ENCODE data around the gene DPEP2. TPM values are rescaled to one million over a fixed set of nuclear protein-coding genes. Genes with fewer than 3 reads are reported as not detected.

The DPEP2 gene
- total RNA-seq, 1 donor from 2014 or later, result 29.5 TPM

DNA sequence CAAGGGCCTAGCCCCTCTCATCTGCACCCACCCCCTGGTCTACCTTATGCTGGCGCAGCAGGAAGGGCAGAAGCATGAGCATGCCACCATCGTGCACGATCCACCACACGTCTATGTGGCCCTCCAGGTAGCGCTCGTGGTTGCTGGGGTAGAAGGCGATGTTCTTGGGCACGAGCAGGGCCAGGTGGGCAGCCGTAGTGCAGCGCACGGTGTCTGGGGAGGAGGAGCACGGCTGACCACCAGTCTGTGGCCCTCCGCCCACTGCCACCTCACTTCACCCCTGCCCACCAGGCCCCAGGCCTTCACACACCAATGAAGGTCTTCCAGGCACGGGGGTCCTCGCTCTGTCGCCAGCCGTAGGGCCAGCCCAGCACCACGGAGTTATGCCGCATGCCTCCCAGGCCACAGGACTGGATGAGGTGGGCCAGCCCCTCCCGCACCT lies 53.1 kb downstream of the DPEP2 start:
- ATAC-seq (no peak), DNase-seq (no peak)
- no peaks in the 10 kb centered on the region for H3K27me3 ChIP-seq (ENCODE audit: low read depth)
- TF ChIP-seq, protein P1, sequence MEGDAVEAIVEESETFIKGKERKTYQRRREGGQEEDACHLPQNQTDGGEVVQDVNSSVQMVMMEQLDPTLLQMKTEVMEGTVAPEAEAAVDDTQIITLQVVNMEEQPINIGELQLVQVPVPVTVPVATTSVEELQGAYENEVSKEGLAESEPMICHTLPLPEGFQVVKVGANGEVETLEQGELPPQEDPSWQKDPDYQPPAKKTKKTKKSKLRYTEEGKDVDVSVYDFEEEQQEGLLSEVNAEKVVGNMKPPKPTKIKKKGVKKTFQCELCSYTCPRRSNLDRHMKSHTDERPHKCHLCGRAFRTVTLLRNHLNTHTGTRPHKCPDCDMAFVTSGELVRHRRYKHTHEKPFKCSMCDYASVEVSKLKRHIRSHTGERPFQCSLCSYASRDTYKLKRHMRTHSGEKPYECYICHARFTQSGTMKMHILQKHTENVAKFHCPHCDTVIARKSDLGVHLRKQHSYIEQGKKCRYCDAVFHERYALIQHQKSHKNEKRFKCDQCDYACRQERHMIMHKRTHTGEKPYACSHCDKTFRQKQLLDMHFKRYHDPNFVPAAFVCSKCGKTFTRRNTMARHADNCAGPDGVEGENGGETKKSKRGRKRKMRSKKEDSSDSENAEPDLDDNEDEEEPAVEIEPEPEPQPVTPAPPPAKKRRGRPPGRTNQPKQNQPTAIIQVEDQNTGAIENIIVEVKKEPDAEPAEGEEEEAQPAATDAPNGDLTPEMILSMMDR (IDR thresholded peaks at IDR 0.05), result no peak
- intact Hi-C loops (cut with DNase I), result no loop called here
- H3K36me3 ChIP-seq, result peaks cover 95% of the 10 kb centered on the region
- peaks cover 14% of the 10 kb centered on the region for H3K4me1 ChIP-seq
- H3K9me3 ChIP-seq, result no peaks in the 10 kb centered on the region
- no peak overlapping the region for H3K27ac ChIP-seq
- H3K4me3 ChIP-seq, result no peak overlapping the region

DNA sequence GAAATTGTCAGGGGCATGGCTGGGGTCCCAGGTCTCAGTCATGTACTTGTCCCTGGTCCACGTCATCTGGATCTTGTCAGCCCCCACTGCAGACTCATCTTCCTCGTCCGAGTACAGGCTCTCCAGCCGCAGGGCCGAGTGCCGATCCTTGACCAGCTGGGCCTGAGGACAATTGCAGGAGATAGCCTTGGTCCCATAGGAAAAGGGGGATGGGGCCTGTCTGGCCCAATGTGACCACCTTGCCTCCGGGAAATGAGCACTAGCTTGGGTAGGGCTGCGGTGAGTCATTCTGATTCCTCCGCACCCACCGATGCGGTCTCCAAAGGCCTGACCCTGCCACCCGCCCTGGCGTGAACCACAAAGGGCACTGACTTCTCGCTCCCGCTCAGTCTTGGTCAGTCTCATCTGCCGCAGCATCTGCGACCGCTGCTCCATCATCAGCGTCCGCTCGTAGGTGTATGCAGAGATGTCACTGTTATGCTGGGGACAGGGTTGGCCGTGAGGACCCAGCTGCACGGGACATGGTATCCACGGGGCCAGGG lies 53.8 kb downstream of the DPEP2 start:
- no peaks in the 10 kb centered on the region for H3K9me3 ChIP-seq
- intact Hi-C loops (cut with DNase I), result no loop called here
- TF ChIP-seq, protein P1 (IDR thresholded peaks at IDR 0.05), result no peak
- H3K36me3 ChIP-seq, result peaks cover 93% of the 10 kb centered on the region
- H3K4me1 ChIP-seq, result peaks cover 14% of the 10 kb centered on the region
- ATAC-seq (no peak), DNase-seq (no peak)
- no peak overlapping the region for H3K4me3 ChIP-seq
- H3K27ac ChIP-seq, result no peak overlapping the region
- no peaks in the 10 kb centered on the region for H3K27me3 ChIP-seq (ENCODE audit: low read depth)

DNA sequence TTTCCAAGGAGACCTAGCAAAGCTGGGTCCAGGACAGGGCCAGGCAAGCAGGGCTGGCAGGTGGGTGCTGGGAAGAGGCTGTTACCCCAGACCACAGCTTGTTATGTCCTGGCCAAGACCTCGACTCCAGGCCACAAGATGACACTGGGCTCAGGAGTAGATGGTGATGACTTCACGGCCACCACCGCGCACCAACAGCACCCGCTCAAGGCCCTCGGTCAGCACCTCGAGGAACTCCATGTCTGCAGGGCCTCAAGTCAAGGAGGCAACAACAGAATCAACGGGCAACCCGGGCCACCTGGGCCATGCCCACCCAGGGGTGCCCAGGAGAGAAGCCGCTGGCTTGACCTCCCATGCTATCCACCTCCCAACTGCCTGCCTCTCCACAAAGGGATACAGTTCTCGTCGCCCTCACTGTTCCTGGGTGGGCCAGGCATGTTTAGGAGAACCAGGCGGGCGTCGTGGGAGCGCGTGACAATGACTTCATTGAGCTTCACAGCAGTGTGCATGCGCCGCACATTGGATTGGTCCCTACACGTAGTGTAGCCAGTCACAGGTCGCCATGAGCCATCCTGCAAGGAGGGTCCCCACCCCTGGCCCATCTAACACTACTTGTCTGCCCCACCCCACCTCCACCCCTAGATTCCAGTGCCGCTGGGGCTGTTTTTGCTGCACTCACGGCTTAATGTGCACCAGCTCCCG lies 54.4 kb downstream of the DPEP2 start:
- Histone ChIP-seq H3K27me3 (ENCODE audit: low read depth) (no peaks in the 10 kb centered on the region), H3K9me3 (no peaks in the 10 kb centered on the region), H3K4me3 (no peak overlapping the region), H3K36me3 (peaks cover 93% of the 10 kb centered on the region), H3K27ac (peak overlapping the region; percentile 64), H3K4me1 (peaks cover 14% of the 10 kb centered on the region)
- TF ChIP-seq, protein P1 (IDR thresholded peaks at IDR 0.05), result no peak
- intact Hi-C loops (cut with DNase I), result no loop called here
- no peak for ATAC-seq
- no peak for DNase-seq

DNA sequence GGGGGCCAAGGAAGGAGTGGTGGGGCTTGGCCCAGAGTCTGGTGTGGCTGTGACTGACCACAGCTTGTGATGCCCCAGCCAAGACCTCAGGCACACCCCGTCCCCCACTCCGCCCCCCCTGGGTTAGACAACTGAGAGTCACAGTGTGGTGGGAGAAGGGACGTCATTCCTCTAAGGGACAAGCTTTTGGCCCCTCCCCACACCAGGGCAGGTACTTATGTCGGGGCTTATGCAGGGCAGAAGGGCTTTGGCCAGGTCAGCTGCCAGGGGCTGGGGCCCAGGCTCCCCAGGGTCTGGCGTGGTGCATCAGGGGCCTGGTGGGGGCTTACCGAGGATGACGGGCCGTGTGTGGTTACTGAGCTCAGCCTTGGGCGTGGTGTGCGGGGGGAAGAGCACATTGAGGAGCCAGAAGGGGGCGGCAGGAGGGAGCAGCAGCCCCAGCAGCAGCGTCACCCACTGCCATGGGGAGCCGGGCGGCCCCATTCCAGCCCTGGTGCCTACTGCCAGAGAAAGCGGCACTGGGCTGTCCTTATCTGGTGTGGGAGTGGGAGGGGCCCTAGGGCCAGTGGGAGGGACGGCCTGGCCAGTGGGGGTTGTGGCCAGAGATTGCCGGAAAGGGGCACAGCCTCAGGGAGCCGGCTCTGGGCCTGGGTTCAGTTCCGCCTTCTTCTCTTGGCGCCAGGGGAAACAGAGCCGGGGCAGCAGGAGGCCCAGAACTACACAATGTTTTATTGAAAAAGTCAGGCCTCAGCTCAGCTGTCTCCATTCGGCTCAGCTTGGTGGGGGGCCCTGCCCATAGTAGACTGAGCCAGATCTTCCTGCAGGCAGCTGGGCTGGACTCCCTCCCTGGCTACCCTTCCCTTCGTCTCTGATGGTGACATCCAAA lies 55.4 kb downstream of the DPEP2 start, which contains the start of gene LCAT:
Gene LCAT, minus strand, starts transcription at position 502 of the 886 bp plus-strand sequence. Its CDS starts 19 bp downstream, at position 483.
- TF ChIP-seq, protein P1 (IDR thresholded peaks at IDR 0.05), result no peak
- ATAC-seq (peak; percentile 31 to 44), DNase-seq (no peak)
- Histone ChIP-seq H3K27ac (peak within 1 kb of the TSS; percentile 64), H3K27me3 (ENCODE audit: low read depth) (no peaks in the 10 kb centered on the region), H3K4me1 (peaks cover 14% of the 10 kb centered on the region), H3K36me3 (peaks cover 90% of the 10 kb centered on the region), H3K9me3 (no peaks in the 10 kb centered on the region), H3K4me3 (no peak within 1 kb of the TSS)
- intact Hi-C loops (cut with DNase I), result no loop called here

DNA sequence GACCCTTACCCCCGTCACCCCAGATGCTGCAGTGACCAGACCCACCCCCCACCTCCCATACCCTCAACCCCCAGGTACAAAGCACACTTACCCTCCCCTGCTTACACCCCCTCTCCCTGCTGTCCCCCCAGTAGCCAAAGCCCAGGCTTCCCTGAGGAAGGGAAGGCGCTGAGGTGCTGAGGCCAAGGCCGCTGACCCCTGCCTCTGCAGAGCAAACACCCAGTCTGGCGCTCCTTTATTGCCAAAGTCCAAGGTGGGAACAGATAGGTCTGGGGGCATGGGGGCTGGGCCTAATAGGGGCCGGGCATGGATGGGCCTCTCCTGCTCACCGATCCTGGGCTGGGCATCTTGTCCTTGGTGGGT lies 56.0 kb downstream of the DPEP2 start:
- H3K36me3 ChIP-seq, result peaks cover 84% of the 10 kb centered on the region

More for the DNA sequence above, 56.0 kb downstream of the DPEP2 start:
- Histone ChIP-seq H3K4me3 (no peak overlapping the region), H3K27ac (peak overlapping the region; percentile 64), H3K4me1 (peaks cover 14% of the 10 kb centered on the region), H3K9me3 (no peaks in the 10 kb centered on the region), H3K27me3 (ENCODE audit: low read depth) (no peaks in the 10 kb centered on the region)
- TF ChIP-seq, protein P1 (IDR thresholded peaks at IDR 0.05), result no peak
- intact Hi-C loops (cut with DNase I), result no loop called here
- no peak for DNase-seq
- no peak for ATAC-seq

All from lower lobe of right lung (tissue), 2 donors.